Thoracic aorta (tissue), 2 donors: ENCODE results near the gene PTPN6. TPM values are rescaled to one million over a fixed set of nuclear protein-coding genes. Genes with fewer than 3 reads are reported as not detected.

Source experiments
- ATAC-seq: fragments of 150-250 bp; one replicate; pipeline ENCODE4 v1.8.0; 2017; ENCODE audit warnings: low read depth; ENCODE audit not compliant: insufficient number of reproducible peaks, low FRiP score
- DNase-seq: peaks from one replicate; pipeline ENCODE4 v3.0.0-alpha.2; 2020; ENCODE audit warnings: low spot score
- H3K27ac ChIP-seq, 2 donors: fragments of 200-600 bp; sonication (generic); 1 replicate in 1 of 2; 2 replicates in 1 of 2; pipeline ENCODE4 v1.5.1; 2016; ENCODE audit warnings: mild to moderate bottlenecking in 2 of 2, moderate library complexity in 2 of 2
- H3K27me3 ChIP-seq: fragments of 200-600 bp; sonication (generic); replicated peaks from 2 replicates; pipeline ENCODE4 v1.6.0; 2016; ENCODE audit warnings: mild to moderate bottlenecking; ENCODE audit not compliant: insufficient read depth
- H3K36me3 ChIP-seq: fragments of 200-600 bp; sonication (generic); one replicate; pipeline ENCODE4 v1.5.1; 2016
- H3K4me1 ChIP-seq, 2 donors: fragments of 200-600 bp; sonication (generic); 1 replicate in 1 of 2; 2 replicates in 1 of 2; pipeline versions ENCODE4 v1.5.1 to v1.6.0; 2016; ENCODE audit warnings: low read depth in 2 of 2, mild to moderate bottlenecking in 1 of 2; ENCODE audit not compliant: control insufficient read depth in 1 of 2
- H3K4me3 ChIP-seq: fragments of 200-600 bp; sonication (generic); 2 replicates; pipeline ENCODE4 v1.5.1; 2016; ENCODE audit warnings: mild to moderate bottlenecking
- H3K9me3 ChIP-seq: fragments of 200-600 bp; sonication (generic); 2 replicates; pipeline ENCODE4 v1.5.1; 2016
- total RNA-seq, 2 donors: library from RNA; depleted of rRNA; stranded (reverse); fragments of >200 nt; gene quantifications; one replicate each; pipeline versions ENCODE4 v1.1.0 to v1.2.3, GENCODE V29; 2016
- TF ChIP-seq, protein P1 (sequence below): fragments of 200-600 bp; sonication (generic); IDR thresholded peaks from one replicate; pipeline ENCODE4 v1.5.1; 2019; ENCODE audit warnings: antibody characterized with exemption

PTPN6 gene
- total RNA-seq, 2 donors from 2014 or later = 19.0 to 24.0 TPM

DNA sequence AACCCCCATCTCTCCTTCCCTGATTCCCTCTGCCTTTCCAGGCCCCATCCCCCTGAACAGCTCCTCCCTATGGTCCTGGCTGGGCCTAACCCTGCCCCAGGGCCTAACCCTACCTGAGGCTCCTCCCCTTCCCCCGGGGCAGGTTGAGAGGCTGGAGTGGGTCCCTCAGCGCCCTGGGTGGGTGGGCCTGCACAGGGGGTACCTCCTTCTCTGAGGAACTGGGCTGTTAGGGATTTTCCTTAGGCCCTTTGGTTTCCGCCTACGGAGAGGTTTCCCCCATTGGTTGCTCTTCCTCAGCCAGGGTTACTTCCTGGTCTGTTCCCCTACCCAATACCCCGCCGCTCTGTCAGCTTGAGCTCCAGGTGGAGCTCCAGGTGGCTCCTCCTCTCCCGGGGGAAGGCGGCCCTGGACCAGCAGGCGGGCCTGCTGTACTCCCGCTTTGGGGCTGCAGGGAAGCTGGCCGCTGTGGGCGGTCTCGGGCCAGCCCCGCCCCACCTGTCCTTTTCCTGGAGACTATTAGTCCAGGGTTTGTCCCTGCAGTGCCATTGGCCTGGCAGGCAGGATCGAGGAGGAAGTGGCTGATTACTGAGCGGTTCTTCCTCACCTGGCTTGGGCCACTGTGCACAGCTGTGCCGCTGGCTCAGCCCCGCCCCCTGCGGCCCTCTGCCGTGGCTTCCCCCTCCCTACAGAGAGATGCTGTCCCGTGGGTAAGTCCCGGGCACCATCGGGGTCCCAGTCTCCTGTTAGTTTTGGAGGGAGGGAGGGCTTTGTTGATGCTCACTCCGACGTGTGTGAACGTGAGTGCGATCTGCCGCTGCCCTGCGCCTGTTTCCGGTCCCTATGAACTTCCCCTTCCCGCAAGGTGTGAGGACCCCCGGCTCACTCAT lies 4.9 kb upstream of the PTPN6 start:
- DNase-seq (no peak), ATAC-seq (no peak)
- Histone ChIP-seq H3K27ac (no peak overlapping the region), H3K27me3 (no peaks in the 10 kb centered on the region), H3K4me1 (peaks cover 21 to 27% of the 10 kb centered on the region in 2 donors), H3K36me3 (peaks cover 4% of the 10 kb centered on the region), H3K9me3 (no peaks in the 10 kb centered on the region), H3K4me3 (peak overlapping the region; percentile 51)
- TF ChIP-seq, protein P1, sequence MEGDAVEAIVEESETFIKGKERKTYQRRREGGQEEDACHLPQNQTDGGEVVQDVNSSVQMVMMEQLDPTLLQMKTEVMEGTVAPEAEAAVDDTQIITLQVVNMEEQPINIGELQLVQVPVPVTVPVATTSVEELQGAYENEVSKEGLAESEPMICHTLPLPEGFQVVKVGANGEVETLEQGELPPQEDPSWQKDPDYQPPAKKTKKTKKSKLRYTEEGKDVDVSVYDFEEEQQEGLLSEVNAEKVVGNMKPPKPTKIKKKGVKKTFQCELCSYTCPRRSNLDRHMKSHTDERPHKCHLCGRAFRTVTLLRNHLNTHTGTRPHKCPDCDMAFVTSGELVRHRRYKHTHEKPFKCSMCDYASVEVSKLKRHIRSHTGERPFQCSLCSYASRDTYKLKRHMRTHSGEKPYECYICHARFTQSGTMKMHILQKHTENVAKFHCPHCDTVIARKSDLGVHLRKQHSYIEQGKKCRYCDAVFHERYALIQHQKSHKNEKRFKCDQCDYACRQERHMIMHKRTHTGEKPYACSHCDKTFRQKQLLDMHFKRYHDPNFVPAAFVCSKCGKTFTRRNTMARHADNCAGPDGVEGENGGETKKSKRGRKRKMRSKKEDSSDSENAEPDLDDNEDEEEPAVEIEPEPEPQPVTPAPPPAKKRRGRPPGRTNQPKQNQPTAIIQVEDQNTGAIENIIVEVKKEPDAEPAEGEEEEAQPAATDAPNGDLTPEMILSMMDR = no peak

DNA sequence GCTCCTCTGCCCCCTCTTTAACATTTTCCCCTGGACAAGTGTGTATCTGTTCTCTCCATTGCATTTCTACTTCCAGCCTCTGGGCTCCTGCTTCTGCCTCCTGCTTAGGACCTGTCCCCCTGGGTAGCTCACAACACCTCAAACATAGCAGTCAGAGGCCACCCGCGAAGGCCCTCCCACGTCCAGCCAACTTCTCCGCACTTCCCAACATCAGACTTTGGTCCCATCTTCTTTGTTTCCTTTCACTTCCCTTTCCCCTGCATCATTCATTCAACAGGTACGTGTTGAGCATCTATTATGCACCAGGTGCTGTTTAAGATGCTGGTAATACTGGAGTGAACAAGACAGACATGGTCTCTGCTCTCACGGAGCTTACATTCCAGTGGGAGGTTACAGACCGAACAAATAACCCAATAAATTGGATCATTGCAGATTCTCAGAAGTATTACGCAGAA lies 4.2 kb upstream of the PTPN6 start:
- TF ChIP-seq, protein P1 = no peak
- peaks cover 21 to 27% of the 10 kb centered on the region in 2 donors for H3K4me1 ChIP-seq
- no peaks in the 10 kb centered on the region for H3K27me3 ChIP-seq
- peaks cover 4% of the 10 kb centered on the region for H3K36me3 ChIP-seq
- H3K4me3 ChIP-seq = no peak overlapping the region
- H3K9me3 ChIP-seq = no peaks in the 10 kb centered on the region
- ATAC-seq = no peak
- no peak for DNase-seq
- H3K27ac ChIP-seq = no peak overlapping the region

DNA sequence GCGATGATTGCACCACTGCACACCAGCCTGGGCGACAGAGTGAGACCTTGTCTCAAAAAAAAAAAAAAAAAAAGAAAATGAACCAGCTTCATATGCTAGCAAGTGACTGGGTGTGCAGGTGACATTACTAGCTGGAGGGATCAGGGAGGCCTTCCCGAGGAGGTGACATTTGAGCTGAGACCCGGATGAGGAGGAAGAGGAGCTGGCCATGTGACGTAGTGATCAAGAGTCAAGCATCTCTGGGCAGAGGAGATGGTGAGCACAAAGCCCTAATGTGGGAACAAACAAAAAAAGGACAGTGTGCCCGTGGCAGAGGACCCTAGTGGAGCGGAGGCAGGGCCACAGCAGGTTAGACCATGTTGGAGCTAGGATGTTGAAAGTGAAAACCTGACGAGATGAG lies 3.5 kb upstream of the PTPN6 start:
- ATAC-seq = no peak
- no peak for DNase-seq

DNA sequence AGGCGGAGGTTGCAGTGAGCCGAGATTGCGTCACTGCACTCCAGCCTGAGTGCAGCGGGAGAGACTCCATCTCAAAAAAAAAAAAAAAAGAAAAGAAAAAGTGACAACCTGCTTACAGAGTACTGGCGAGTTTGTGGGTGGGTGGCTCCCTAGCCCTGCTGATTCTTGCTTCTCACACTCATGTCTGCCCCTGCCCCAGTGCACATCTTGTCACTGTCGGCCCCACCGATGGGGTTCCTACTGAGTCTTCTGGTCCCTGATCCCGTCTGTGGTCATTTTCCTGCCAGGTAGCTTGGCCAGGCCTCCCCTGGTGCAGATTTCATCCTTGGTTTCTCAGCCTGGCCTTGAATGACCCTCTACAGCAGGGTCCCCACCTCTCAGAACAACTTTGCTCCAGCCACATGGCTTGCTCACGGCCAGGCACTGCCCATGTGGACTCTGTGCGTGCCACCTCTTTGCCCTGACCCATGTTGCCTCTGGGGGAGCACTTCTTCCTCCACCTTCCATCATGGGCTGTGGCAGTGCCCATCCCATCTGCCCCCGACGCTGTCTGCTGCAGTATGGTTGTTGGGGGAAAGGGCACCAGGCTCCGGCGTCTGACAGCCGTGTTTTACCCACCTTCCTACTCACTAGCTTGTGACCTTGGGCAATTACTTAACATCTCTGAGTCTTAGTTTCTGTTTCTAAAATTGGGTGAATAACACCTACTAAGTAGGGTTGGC lies 2.1 kb upstream of the PTPN6 start:
- no peak for ATAC-seq
- Histone ChIP-seq H3K27me3 (no peaks in the 10 kb centered on the region), H3K4me1 (peaks cover 16 to 20% of the 10 kb centered on the region in 2 donors), H3K4me3 (no peak overlapping the region), H3K27ac (no peak overlapping the region), H3K9me3 (no peaks in the 10 kb centered on the region), H3K36me3 (peaks cover 4% of the 10 kb centered on the region)
- DNase-seq = no peak
- TF ChIP-seq, protein P1 = no peak

More for the DNA sequence above, 3.5 kb upstream of the PTPN6 start:
- Histone ChIP-seq H3K36me3 (peaks cover 4% of the 10 kb centered on the region), H3K4me1 (peaks cover 21 to 27% of the 10 kb centered on the region in 2 donors), H3K4me3 (no peak overlapping the region), H3K27ac (no peak overlapping the region), H3K27me3 (no peaks in the 10 kb centered on the region), H3K9me3 (no peaks in the 10 kb centered on the region)
- TF ChIP-seq, protein P1 = no peak

DNA sequence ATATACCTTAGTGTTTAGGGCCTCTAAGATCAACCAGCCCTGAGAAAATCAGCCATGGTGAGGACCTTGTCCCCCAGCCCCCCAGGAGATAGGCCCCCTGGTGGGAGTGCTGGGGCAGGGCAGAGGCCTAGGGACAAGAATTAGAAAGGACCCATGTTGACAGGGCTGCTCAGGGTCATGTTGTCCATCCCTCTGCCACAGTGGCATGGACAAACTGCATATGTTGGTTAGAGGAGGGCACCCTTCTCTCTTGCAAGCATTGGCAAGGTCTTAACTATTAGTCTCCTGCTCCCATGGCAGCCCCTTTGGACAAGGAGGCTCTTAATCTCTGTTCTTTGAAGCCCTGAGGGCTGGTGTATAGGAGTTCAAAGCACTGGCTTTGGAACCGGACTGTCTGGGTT lies 755 bp upstream of the PTPN6 start:
- Histone ChIP-seq H3K4me1 (peaks cover 12 to 18% of the 10 kb centered on the region in 2 donors), H3K27ac (no peak overlapping the region), H3K36me3 (peaks cover under 1% of the 10 kb centered on the region), H3K27me3 (no peaks in the 10 kb centered on the region), H3K9me3 (no peaks in the 10 kb centered on the region), H3K4me3 (peak overlapping the region; percentile 66)
- ATAC-seq (no peak), DNase-seq (no peak)
- TF ChIP-seq, protein P1 = no peak
